Skin epidermis (tissue), 12 donors: ENCODE results near the gene COL20A1.

Experiments
- H3K27ac ChIP-seq, 21 experiments: fragments of 200-600 bp; sonication (generic) in 11 of 21; one replicate each; pipeline ENCODE4 v1.5.0; 2020; ENCODE audit warnings: mild to moderate bottlenecking in 3 of 21, inconsistent platforms in 2 of 21, moderate library complexity in 2 of 21
- H3K4me3 ChIP-seq, 7 experiments: fragments of 200-600 bp; sonication (generic) in 2 of 7; one replicate each; pipeline ENCODE4 v1.5.0; 2020; ENCODE audit warnings: inconsistent platforms in 2 of 7, mild to moderate bottlenecking in 2 of 7, moderate library complexity in 1 of 7

COL20A1 gene

DNA sequence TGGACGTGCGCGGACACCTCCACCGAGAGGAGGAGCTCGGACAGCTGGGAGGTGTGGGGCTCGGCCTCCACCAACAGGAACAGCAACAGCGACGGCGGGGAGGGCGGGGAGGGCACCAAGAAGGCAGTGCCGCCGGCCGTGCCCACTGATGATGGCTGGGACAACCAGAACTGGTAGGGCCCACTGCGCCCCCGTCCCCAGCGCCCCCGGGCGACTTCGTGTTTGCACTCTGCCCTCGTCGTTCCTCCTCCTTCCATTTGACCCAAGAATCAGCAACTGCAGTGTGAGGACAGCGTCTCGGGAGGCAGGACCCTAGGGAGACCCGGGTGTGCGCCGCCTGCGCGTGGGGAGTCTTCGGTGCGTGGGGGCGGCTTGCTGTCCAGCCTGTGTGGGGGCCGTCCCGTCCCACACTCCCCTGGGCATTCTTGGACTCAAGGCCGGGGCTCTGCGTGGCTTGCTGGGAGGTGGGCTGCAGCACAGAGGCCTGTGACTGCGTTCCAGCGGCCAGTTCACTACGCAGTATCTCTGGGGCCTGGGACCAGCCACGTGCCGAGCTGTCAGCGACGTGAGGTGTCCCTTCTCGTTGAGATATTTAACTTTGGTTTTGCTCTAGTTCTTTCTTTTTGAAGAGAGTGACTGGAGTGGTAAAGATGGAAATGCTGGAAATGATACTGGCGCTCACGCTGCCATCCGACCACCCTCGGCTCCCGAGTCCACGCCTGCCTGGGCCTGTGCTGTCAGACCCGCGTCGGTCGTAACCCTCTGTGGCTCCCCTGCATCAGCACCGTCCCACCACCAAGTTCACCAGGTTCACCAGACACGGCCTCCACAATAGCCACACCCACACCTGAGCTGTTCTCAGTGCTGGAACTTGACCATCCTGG is 5.0 kb upstream of the COL20A1 start:
- no peak overlapping the region for H3K27ac ChIP-seq
- no peak overlapping the region for H3K4me3 ChIP-seq

DNA sequence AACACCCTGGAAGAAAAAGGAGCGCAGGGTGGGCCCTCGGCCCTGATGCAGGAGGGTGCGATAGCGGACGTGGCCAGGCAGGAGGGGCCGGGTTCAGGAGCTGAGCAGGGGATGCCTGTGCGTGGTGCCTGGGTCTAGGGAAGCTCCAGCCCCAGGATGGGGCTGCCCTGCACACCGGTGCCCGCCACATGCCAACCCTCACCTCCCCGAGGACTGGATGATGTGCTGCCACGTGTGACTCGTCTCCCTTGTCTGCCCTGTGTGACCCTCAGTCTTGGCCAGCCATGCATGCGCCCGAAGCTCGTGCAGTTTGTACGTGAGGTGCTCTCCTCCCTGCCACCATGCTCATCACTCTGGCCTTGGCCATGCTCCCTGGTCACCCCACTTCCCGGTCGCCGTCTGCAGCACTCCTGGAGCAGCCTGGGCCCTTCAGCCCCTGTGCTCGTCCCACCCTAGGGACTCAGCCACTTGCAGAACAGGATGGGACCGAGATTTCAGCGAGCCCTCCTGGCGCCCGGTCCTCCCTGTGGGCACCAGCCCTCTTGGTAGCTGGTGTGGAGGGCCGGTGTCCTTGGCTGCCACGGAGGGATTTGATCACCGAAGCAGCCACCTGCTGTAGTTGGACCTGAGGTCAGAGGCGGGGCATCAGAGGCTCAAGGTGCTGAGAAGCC is 4.3 kb upstream of the COL20A1 start:
- H3K27ac ChIP-seq, result no peak overlapping the region
- no peak overlapping the region for H3K4me3 ChIP-seq

DNA sequence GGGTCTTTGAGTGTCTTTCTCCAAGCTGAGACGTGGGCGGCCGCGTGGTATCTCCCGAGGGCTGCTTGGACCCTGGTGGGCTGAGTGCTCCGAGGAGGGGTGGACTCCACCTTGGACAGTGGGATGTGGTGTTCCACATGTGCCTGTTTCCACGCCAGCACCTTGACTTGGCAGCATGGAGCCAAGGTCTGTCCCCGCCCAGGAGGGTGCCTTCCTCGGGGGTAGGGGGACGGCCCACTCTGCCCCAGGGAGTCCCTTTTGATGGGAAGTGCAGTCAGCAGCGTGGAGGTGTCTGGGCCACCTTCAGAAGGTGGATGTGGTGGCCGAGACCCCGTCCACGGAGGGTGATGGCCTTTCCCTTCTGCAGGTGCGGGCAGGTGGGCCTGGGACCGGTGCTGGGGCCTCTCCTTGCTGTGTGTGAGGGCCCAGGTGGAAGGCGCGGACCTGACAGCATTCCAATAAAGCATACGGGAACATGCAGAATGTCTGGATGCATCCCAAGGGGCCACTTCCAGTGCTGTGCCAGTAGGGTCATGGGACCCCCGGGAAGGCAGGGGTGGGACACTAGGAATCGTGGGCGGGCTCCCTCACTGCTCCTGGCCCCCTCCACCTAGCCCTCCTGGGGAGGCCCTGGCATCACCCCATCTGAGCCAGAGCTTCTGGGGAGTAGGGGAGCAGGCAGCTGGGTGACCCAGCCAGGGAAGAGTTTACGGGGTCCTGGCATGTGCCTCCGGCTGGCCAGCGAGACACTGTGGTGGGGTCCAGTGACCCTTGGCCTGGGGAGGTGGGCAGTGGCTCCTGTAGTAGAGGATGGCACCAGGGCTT is 3.5 kb upstream of the COL20A1 start:
- no peak overlapping the region for H3K4me3 ChIP-seq

DNA sequence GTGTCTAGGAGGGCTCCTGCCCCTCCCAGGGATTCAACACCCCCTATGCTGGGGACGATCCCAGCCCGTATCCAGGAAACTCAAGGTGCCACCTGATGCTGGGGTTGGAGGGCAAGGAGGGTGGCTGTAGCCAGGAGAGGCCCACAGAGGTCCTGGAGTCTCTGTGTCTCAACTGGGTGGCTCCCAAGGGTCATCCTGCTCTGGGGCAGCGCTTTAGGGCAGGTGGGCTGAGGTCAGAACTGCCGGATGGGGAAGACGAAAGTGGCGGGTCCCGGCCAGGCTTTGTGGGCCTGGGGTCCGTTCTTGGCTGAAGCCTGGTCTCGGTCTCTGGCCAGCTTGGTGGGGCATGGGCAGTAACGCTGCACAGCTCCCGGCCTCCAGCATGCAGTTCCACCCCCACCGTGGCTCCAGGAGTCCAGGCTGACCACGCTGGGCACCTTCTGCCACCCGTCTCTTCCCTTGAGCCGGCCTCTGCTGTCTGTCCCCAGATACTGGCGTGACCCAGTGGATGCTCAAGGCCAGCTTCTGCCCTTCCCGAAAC is 2.8 kb upstream of the COL20A1 start:
- Histone ChIP-seq H3K4me3 (no peak overlapping the region), H3K27ac (no peak overlapping the region)

More for the DNA sequence above, 3.5 kb upstream of the COL20A1 start:
- no peak overlapping the region for H3K27ac ChIP-seq

DNA sequence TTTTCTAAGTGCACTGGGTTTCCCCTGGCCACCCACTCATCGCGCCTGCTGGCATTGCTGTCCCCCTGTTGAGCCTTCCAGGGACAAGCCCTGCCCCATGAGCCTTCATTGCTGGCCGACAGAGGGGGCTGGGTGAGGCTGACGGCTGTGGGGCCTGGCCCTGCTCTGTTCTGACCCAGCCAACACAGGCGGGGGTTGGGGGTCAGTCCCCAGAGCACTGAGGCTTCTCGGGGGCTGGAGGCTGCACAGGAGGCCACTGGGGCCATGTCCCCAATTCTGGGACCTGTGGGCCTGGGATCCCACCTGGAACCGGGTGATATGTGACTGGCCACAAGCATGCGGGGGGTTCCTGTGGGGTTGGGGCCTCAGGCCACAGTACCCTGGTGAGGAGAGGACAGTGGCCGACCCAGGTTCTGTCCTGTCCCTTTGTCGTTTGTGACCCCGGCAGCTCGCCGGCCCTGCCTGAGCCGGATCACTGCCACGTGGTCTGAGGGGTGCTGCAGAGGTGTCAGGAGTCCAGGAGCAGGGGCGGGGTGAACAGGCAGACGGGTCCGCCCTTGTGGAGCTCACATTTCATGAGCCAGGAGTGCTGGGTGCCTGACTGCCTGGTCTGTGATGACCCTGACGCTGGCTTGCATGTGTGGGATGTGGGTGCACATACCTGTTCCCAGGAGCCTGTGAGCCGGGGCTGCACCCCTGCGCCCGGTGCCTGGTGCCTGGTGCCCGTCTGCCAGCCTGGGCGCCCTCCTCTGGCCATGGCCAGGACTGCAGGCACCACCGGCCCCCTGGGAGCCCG is 2.1 kb upstream of the COL20A1 start:
- no peak overlapping the region for H3K4me3 ChIP-seq
- no peak overlapping the region for H3K27ac ChIP-seq

DNA sequence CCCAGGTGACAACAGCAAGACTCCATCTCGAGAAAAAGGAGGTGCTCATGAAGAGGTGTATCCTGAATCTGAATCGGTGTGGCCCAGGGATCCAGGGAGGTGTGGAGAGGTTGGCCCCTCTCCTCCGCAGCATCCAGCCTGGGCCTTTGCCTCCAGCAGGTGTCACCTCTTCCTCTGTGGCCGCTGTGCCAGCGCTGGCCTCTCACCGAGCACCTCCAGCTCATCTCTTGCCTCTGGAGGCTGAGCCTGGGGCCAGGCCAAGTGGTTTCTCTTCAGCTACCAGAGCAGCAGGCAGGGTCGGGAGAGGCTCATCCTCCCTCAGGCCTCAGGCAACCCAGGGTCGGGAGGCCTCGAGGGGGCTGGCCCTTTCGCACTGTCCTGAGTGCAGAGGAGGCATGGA is 1.2 kb upstream of the COL20A1 start:
- H3K27ac ChIP-seq, result no peak overlapping the region
- H3K4me3 ChIP-seq, result no peak overlapping the region

DNA sequence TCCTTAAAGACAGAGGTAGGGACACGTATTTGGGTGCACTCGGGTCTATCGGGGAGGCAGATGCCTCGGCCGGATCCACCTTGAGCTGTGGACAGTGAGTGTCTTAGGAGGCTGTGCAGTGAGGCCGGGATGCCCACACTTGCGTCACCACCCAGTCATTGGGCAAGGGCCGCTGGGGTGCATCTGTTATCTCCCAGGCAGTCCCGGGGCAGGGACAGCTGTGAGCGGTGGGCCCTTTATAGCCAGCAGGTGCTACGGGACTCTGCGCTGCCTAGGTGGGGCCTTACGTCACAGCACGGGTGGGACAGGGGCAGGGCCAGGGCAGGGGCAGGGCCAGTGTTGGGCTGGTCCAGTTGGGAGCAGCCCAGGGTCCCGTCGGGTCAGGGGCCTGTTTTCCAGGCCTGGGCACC is 689 bp upstream of the COL20A1 start:
- H3K4me3 ChIP-seq, result no peak overlapping the region
- no peak overlapping the region for H3K27ac ChIP-seq

DNA sequence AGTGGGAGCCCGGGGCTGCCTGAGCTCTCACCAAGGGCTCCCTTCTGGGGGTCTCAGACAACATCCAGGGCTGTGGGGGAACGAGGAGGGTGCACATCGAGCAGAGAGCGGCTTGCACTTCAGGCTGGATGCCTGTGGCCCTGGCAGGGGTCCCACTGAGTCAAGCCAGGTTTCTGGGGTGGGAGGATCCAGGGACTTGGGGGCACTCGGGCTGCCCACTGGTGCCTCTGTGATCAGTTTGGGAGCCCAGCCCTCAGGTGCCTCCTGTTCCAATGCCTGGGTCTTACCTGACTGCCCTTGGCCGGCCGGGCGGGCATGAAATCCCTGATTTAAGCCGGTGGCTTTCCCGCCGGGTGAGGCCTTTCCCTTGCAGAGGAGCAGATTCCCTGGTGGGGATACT is 470 bp downstream of the COL20A1 start:
- no peak overlapping the region for H3K27ac ChIP-seq
- H3K4me3 ChIP-seq, result no peak overlapping the region

DNA sequence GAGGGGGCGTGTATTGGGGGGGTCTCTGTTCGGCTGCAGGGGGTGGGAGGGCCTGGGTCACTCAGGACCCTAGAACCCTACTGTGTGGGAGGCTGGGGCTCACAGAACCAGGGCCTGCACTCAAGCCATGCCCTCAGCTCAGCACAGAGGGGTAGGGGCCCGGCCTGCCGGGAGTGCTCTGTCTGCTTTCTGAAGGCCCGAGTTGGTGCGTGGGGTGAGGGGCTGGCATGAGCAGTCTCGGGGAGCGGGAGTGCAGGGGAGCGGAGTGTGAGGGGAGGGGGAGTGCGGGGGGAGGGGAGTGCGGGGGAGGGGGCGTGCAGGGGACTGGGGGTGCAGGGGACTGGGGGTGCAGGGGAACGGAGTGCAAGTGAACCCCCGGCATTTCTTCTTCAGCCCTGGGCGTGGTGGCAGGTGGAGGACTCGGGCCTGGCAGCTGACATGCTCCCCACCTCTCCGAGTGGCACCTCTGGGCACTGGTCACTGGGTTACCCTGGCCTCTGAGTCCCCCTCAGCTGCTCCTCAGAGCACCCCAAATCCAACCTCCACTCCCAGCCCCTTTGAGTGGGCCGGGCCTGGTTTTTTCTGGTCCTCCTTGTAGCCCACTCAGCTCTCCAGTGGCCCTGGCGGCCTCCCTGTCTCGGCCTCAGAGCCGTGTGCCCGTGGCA is 1.0 kb downstream of the COL20A1 start:
- Histone ChIP-seq H3K4me3 (no peak overlapping the region), H3K27ac (no peak overlapping the region)

DNA sequence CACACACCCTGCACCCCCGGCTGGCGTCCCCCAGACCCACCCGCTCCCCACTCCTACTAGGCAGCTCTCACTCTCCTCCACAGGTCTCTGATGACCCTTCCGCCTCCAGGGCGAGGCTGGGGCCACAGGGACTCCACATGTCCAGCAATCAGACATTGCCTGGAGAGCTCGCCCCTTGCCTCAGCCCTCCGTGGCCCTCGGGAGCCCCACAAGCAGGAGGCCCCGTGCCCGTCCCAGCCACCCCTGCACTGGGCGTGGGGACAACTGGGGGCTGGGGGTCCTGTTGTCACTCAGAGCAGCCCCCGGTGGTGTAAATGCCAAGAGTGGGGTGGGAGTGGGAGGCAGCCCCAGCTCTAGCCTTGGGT is 1.5 kb downstream of the COL20A1 start:
- H3K4me3 ChIP-seq, result no peak overlapping the region
- H3K27ac ChIP-seq, result no peak overlapping the region

DNA sequence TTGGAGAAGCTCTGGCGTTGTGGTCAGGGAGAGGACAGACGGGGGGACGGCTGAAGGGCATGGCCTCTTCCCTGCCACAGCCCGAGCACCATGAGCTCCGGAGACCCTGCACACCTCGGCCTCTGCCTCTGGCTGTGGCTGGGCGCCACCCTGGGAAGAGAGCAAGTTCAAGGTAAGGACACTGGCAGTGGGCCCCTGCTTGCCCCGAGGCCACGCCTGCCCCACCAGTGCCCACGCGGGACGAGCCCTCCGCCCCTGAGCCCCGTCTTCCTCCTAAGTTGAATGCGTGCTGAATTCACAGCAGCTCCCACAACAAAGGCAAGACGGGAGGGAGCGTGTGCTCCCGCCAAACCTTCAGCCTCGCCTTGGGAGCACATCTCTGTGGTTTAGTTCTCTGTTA is 2.0 kb downstream of the COL20A1 start:
- no peak overlapping the region for H3K27ac ChIP-seq
- no peak overlapping the region for H3K4me3 ChIP-seq

DNA sequence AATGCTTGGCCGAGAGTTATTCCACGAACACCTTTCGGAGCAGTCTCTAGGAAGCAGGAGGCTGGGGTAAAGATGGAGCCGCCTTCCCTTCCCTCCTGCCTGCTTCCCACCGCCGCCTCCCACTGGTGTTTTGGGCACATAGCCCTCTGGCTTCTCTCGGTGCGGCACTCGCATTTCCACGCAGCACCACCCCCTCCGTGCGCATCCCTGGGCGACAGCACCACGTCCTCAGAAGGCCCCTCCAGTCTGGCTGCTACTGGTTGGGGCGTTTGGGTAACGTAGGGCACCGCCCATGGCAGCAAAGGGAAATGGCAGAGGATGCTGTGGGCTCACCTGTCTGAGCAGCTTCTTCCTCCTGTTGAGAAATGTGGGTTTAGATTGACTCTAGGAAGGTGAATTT is 2.4 kb downstream of the COL20A1 start:
- H3K4me3 ChIP-seq, result no peak overlapping the region
- H3K27ac ChIP-seq, result no peak overlapping the region

DNA sequence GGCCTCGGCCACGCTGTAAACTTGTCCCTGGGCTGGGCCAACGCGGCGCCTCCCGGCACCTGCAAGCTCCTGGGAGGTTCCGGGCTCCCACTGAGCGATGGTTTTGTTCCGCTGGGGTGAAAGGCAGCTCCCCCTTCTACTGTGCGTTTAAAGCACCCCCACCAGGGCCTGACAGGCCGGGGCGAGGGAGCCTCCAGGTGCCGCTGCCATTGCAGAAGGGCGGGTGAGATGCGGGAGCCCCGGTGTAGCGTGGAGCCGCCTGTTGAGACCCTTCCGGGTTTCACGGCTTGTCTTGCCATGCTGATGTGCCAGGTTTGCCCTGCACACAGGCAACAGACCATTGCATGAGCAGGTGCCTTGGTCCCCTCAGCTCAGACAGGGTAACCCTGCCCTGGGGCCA is 2.9 kb downstream of the COL20A1 start:
- no peak overlapping the region for H3K27ac ChIP-seq

DNA sequence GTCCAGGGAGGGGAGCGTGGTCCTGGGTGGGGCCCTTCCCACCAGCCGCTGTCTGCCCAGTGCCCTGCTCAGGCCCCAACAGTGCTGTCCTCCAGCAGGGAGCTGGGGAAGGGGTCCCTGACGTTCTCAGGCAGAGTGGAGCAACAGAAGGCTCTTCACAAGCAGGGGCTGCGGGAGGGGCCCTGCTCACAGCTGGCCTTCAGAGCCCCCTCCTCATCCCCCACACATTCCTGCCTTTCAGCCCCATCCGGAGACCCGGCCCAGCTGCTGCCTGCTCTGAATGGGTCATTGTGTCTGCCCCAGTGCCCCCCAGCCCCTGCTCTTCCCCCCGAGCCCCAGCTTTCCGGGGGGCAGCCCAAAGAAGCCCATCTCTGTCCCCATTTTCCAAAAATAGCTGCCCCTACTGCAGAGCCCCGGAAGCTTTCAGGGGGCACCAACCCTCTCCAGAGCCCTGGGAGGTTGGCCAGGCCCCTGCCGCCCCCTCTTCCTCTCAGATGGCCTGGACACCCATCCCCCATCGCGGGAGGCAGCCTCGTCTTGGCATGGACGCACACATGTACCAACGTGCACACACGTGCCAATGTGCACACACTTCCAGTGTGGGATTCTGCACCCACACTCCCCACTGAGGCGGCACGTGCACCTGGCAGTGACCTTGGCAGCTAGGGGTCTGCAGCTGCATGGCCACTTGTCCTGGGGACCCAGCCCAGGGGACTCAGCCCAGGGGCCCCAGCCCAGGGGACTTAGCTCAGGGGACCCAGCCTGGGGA is 3.7 kb downstream of the COL20A1 start:
- H3K4me3 ChIP-seq, result no peak overlapping the region
- H3K27ac ChIP-seq, result no peak overlapping the region

More for the DNA sequence above, 2.9 kb downstream of the COL20A1 start:
- H3K4me3 ChIP-seq, result no peak overlapping the region

DNA sequence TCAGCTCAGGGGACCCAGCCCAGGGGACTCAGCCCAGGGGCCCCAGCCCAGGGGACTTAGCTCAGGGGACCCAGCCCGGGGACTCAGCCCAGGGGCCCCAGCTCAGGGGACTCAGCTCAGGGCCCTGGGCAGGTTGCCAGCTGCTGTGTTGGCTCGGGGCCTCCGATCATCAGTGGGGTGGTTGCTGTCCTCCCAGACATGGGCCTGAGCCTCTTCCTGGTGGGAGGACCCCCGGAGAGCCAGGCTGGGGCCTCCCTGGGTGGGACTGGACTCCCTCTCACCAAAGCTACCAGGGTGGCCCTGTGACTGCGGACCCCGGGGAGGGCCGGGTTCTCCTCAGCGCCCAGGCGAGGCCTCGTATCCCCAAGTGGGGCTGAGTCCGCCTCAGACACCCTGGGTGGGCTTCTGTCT is 4.4 kb downstream of the COL20A1 start:
- no peak overlapping the region for H3K27ac ChIP-seq
- no peak overlapping the region for H3K4me3 ChIP-seq

DNA sequence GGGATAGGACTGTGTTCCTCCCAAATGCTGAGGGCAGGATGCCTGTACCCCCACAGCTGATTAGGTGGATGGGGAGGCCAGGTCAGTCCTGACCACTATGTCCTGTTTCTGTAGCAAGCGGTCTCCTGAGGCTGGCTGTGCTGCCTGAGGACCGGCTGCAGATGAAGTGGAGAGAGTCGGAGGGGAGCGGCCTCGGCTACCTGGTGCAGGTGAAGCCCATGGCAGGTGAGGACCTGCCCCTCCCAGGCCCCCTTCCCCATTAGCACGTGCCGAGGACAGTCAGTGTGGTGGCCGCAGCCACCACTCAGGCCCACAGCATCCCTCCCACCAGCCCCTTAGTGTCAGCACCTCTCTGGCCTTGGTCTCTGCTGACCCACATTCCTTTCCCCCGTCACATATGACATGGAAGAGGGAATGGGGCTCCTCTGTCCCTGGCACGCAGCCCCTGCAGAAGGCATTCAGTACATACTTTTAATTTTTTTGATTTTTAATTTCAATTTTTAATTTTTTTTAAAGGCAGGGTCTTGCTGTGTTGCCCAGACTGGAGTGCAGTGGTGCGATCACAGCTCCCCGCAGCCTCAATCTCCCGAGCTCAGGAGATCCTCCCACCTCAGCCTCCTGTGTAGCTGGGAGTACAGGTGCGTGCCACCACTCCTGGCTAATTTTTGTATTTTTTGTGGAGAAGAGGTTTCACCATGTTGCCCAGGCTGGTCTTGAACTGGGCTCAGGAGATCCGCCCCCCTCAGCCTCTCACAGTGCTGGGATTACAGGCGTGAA is 5.0 kb downstream of the COL20A1 start:
- no peak overlapping the region for H3K4me3 ChIP-seq
- H3K27ac ChIP-seq, result no peak overlapping the region

DNA sequence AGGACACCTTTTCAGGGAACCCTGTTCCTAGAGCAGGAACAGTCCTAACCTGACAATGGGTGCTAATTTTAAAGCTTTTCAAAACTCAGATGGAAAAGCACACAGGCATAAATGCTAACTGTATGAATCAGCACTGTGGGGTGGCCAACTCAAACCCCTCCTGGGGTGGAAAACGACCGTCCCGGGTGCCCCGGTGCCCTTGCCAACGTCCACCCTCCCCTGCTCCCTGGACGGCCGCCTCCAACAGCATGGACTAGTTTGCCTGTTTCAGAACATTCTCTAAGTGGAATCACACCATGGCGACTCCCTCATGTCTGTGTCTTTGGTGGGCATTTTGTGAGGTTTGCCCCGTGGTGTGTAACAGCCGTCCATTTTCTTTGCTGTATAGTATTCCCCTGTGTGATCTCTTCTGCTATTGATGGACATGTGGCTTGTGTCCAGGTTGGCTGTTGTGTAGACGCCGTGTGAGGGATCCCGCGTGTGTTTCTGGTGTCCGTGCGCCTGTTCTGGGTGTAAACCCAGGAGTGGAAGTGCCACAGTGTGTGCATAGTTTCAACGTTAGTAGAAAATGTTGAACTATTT is 5.8 kb downstream of the COL20A1 start:
- no peak overlapping the region for H3K4me3 ChIP-seq
- no peak overlapping the region for H3K27ac ChIP-seq
